ENCODE results near the gene GRID1. TPM values are rescaled to one million over a fixed set of nuclear protein-coding genes. Genes with fewer than 3 reads are reported as not detected.

GRID1 gene
- total RNA-seq, 4 donors from 2014 or later, result 0.88 to 7.3 (median 4.1) TPM

GRCh38 chr10:86113501-86113900 is 253.1 kb downstream of the GRID1 start:
- intact Hi-C loops (cut with DNase I; ENCODE audit: low total_unique reads), result no loop called here
- no peaks in the 10 kb centered on the region for H3K36me3 ChIP-seq
- H3K9me3 ChIP-seq, result no peaks in the 10 kb centered on the region
- H3K4me3 ChIP-seq, result no peak overlapping the region
- no peaks in the 10 kb centered on the region for H3K4me1 ChIP-seq
- no peak overlapping the region for H3K27ac ChIP-seq
- DNase-seq, result no peak
- H3K27me3 ChIP-seq, result no peaks in the 10 kb centered on the region
- TF ChIP-seq CTCF (IDR thresholded peaks at IDR 0.05), result no peak
- TF ChIP-seq POLR2A (IDR thresholded peaks at IDR 0.05), result no peak

GRCh38 chr10:86113044-86113443 is 253.6 kb downstream of the GRID1 start:
- H3K9me3 ChIP-seq, result no peaks in the 10 kb centered on the region
- TF ChIP-seq POLR2A (IDR thresholded peaks at IDR 0.05), result no peak
- TF ChIP-seq CTCF (IDR thresholded peaks at IDR 0.05), result no peak
- H3K4me1 ChIP-seq, result no peaks in the 10 kb centered on the region
- H3K27ac ChIP-seq, result no peak overlapping the region
- DNase-seq, result no peak
- intact Hi-C loops (cut with DNase I; ENCODE audit: low total_unique reads), result no loop called here
- no peaks in the 10 kb centered on the region for H3K27me3 ChIP-seq
- no peak overlapping the region for H3K4me3 ChIP-seq
- no peaks in the 10 kb centered on the region for H3K36me3 ChIP-seq

GRCh38 chr10:86111902-86112545 is 254.6 kb downstream of the GRID1 start:
- H3K27ac ChIP-seq, result no peak overlapping the region
- H3K36me3 ChIP-seq, result no peaks in the 10 kb centered on the region
- intact Hi-C loops (cut with DNase I; ENCODE audit: low total_unique reads), result no loop called here
- H3K4me3 ChIP-seq, result no peak overlapping the region
- no peaks in the 10 kb centered on the region for H3K9me3 ChIP-seq
- TF ChIP-seq POLR2A (IDR thresholded peaks at IDR 0.05), result no peak
- TF ChIP-seq CTCF (IDR thresholded peaks at IDR 0.05), result no peak
- H3K4me1 ChIP-seq, result no peaks in the 10 kb centered on the region
- H3K27me3 ChIP-seq, result no peaks in the 10 kb centered on the region
- DNase-seq, result no peak

- no peaks in the 10 kb centered on the region for H3K4me1 ChIP-seq
- no peak for DNase-seq
- no peak overlapping the region for H3K4me3 ChIP-seq
- intact Hi-C loops (cut with DNase I; ENCODE audit: low total_unique reads), result no loop called here
- H3K27me3 ChIP-seq, result no peaks in the 10 kb centered on the region
- H3K27ac ChIP-seq, result no peak overlapping the region
- no peaks in the 10 kb centered on the region for H3K36me3 ChIP-seq
- TF ChIP-seq POLR2A (IDR thresholded peaks at IDR 0.05) (no peak), CTCF (IDR thresholded peaks at IDR 0.05) (no peak)
- no peaks in the 10 kb centered on the region for H3K9me3 ChIP-seq
Measured at GRCh38 chr10:86110156-86110786, 256.3 kb downstream of the GRID1 start.

GRCh38 chr10:86109421-86109820 is 257.2 kb downstream of the GRID1 start:
- intact Hi-C loops (cut with DNase I; ENCODE audit: low total_unique reads), result no loop called here
- H3K9me3 ChIP-seq, result no peaks in the 10 kb centered on the region
- TF ChIP-seq CTCF (IDR thresholded peaks at IDR 0.05) (no peak), POLR2A (IDR thresholded peaks at IDR 0.05) (no peak)

More at GRCh38 chr10:86109421-86109820, 257.2 kb downstream of the GRID1 start:
- H3K4me1 ChIP-seq, result no peaks in the 10 kb centered on the region
- H3K27me3 ChIP-seq, result no peaks in the 10 kb centered on the region
- H3K27ac ChIP-seq, result no peak overlapping the region
- DNase-seq, result no peak
- H3K36me3 ChIP-seq, result no peaks in the 10 kb centered on the region
- no peak overlapping the region for H3K4me3 ChIP-seq
